ENCODE data around the gene KRTAP19-2.
"Not testable (repeated sequence)": the region's sequence is repeated elsewhere in the genome, so short reads cannot be mapped to it uniquely, and the experiment has no call there.

Gene KRTAP19-2, protein sequence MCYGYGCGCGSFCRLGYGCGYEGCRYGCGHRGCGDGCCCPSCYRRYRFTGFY

DNA sequence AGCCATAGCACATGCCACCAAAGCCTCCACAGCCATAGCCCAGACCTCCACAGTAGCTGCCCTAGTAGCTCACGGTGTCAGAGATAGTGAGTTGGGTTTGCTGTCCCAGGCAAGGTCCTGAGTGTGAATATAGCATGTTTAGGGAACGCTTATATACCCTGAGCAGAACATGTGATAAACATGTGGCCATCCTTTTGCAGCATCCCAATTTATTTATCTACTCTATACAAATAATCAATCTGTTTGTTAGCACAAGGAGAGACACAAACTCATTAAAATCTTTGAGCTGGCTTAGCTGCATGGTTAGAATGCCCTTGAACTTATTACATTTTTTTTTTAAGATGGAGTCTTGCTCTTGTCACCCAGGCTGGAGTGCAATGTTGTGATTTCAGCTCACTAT, at the start of gene KRTAP19-2:
TSS of gene KRTAP19-2 (minus strand) at position 101 of the 400 bp plus-strand sequence. CDS start at position 13, 88 bp downstream.
- in situ Hi-C loops (cut with HindIII; ENCODE audit: low sequenced_read_pairs) = no loop called here
- H3K4me3 ChIP-seq (ENCODE audit: low read depth, low read length) = no peak within 1 kb of the TSS
- DNase-seq (ENCODE audit: low read depth, low spot score) = no peak
- TF ChIP-seq, protein P1, sequence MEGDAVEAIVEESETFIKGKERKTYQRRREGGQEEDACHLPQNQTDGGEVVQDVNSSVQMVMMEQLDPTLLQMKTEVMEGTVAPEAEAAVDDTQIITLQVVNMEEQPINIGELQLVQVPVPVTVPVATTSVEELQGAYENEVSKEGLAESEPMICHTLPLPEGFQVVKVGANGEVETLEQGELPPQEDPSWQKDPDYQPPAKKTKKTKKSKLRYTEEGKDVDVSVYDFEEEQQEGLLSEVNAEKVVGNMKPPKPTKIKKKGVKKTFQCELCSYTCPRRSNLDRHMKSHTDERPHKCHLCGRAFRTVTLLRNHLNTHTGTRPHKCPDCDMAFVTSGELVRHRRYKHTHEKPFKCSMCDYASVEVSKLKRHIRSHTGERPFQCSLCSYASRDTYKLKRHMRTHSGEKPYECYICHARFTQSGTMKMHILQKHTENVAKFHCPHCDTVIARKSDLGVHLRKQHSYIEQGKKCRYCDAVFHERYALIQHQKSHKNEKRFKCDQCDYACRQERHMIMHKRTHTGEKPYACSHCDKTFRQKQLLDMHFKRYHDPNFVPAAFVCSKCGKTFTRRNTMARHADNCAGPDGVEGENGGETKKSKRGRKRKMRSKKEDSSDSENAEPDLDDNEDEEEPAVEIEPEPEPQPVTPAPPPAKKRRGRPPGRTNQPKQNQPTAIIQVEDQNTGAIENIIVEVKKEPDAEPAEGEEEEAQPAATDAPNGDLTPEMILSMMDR (IDR thresholded peaks at IDR 0.05; ENCODE audit: low read depth, low read length) = no peak

DNA sequence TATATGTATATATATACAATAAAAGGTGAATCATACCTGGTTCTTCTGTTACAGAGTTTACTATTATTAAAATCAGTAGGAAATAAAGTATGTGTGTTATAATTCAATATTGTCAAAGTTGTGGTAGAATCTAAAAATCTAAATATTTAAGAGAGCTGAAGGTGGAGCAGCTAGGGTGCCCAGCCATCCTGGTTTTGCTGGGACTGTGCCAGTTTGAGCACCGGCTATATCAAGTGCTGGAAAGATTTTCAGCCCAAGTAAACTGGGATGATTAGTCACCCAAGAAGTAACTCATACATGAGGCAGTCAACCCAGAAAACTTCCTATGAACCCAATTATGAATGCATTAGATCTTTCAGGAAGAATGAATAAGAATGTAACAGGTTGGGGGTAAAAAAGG, 31.6 kb upstream of the KRTAP19-2 start:
- in situ Hi-C loops (cut with HindIII; ENCODE audit: low sequenced_read_pairs) = no loop called here
- DNase-seq (ENCODE audit: low read depth, low spot score) = no peak
- no peak overlapping the region for H3K4me3 ChIP-seq (ENCODE audit: low read depth, low read length)
- TF ChIP-seq, protein P1 (IDR thresholded peaks at IDR 0.05; ENCODE audit: low read depth, low read length) = no peak

DNA sequence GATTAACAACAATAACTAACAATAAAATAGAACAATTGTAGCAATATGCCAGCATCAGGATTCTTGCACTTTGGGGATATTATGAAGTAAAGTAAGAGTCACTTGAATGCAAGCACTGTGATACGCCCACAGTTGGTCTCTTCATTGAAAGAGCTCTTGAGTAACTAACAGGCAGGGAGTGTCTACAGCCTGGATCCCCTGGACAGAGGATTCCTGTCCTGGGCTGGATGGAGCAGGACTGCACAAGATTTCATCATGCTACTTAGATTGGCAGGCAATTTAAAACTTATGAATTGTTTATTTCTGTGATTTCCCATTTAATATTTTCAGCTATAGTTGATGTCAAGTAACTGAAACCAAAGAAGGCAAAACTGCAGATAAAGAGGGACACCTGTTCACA, 28.4 kb upstream of the KRTAP19-2 start:
- in situ Hi-C loops (cut with HindIII; ENCODE audit: low sequenced_read_pairs) = no loop called here
- DNase-seq (ENCODE audit: low read depth, low spot score) = no peak
- TF ChIP-seq, protein P1 (IDR thresholded peaks at IDR 0.05; ENCODE audit: low read depth, low read length) = no peak
- H3K4me3 ChIP-seq (ENCODE audit: low read depth, low read length) = no peak overlapping the region

- H3K4me3 ChIP-seq (ENCODE audit: low read depth, low read length); DNase-seq (ENCODE audit: low read depth, low spot score); in situ Hi-C loops (cut with HindIII; ENCODE audit: low sequenced_read_pairs): not testable (repeated sequence)
Observed at GRCh38 chr21:30505621-30506205, 18.5 kb upstream of the KRTAP19-2 start.

DNA sequence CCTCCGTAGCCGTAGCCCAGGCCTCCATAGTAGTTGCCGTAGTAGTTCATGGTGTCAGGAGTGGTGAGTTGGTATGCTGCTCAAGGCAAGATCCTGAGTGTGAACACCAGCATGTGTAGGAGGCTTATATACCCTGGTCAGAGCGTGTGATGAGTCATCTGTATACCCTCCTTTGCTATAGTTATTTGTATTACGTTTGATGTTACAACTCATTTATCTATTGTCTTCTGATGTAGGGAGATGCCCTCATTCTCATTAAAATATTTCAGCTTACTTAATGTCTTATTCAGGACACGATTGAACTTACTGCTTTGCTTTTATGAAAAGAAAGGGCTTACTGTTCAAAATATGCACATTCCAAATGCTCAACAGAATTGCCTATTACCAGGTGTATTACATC, 14.8 kb upstream of the KRTAP19-2 start, which contains the start of gene KRTAP19-5:
TSS of gene KRTAP19-5 (minus strand) at position 101 of the 400 bp plus-strand sequence. CDS start at position 50, 51 bp downstream.
- DNase-seq (ENCODE audit: low read depth, low spot score) = no peak
- no peak within 1 kb of the TSS for H3K4me3 ChIP-seq (ENCODE audit: low read depth, low read length)
- TF ChIP-seq, protein P1 (IDR thresholded peaks at IDR 0.05; ENCODE audit: low read depth, low read length) = no peak
- in situ Hi-C loops (cut with HindIII; ENCODE audit: low sequenced_read_pairs) = no loop called here

DNA sequence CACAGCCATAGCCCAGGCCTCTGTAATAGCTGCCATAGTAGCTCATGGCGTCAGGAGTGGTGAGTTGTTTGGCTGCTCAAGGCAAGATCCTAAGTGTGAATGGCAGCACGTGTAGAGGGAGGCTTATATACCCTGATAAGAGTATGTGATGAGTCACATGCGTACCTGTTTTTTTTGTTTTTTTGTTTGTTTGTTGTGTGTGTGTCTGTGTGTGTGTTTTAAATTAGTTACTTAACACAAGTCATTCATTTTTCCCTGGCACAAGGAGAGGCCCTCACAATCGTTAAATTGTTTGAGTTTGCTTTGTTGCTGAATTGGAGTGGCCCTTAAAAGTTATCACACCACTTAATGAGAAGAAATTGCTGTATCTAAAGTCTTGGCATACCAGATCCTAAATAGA, 9.8 kb upstream of the KRTAP19-2 start, which contains the start of gene KRTAP19-4:
TSS of gene KRTAP19-4 (minus strand) at position 101 of the 400 bp plus-strand sequence. CDS start at position 46, 55 bp downstream.
- H3K4me3 ChIP-seq (ENCODE audit: low read depth, low read length) = no peak within 1 kb of the TSS
- no peak for DNase-seq (ENCODE audit: low read depth, low spot score)
- TF ChIP-seq, protein P1 (IDR thresholded peaks at IDR 0.05; ENCODE audit: low read depth, low read length) = no peak
- in situ Hi-C loops (cut with HindIII; ENCODE audit: low sequenced_read_pairs) = no loop called here

- TF ChIP-seq, protein P1 (IDR thresholded peaks at IDR 0.05; ENCODE audit: low read depth, low read length) = no peak
- DNase-seq (ENCODE audit: low read depth, low spot score) = no peak
- H3K4me3 ChIP-seq (ENCODE audit: low read depth, low read length) = no peak within 1 kb of the TSS
- in situ Hi-C loops (cut with HindIII; ENCODE audit: low sequenced_read_pairs) = no loop called here
Observed at GRCh38 chr21:30491963-30492428, 4.8 kb upstream of the KRTAP19-2 start, which contains the start of gene KRTAP19-3. KRTAP19-3 (minus strand) TSS chr21:30492013; CDS start chr21:30491957, 56 bp downstream.

Measured in astrocyte of the spinal cord (primary cell).